Measurements from ENCODE around the gene BAZ2A.

DNA sequence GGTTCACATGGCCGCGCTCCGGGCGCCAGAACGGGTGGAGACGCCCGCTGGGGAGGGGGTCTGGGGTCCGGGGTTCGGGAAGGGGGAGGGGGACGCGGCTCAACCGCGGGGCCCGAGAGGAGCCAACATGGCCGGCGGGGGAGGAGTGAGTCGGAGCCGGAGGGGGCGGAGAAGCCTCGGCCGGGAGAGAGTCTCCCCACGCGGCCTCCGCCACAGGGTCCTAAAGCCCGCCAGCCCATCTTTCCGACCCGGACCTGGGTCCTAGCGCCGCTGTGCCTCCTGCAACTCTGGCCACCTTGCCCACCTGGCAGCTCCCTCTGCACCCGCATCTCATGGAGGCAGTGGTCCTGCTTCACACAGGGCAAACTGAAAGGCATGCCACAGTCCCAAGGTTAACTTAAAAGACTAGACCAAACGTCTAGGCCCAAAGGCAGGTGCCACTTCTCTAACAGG, at the start of gene BAZ2A:
- TF ChIP-seq POLR2A (IDR thresholded peaks at IDR 0.05; ENCODE audit: low read length) (no peak), CTCF (IDR thresholded peaks at IDR 0.05) (no peak), SMC3 (IDR thresholded peaks at IDR 0.05) (no peak; the same call in 2 of the 3 replicates), RAD21 (conservative IDR thresholded peaks at IDR 0.05 in 1 of 2, IDR thresholded peaks at IDR 0.05 in 1 of 2) (no peak), JUN (IDR thresholded peaks at IDR 0.05) (peak in 1 of 2 experiments; percentile 77; a peak in 2 of 5 replicates), NR3C1 (IDR thresholded peaks at IDR 0.05) (no peak), MAX (IDR thresholded peaks at IDR 0.05) (peak; percentile 94)
- TF ChIP-seq, protein P1, sequence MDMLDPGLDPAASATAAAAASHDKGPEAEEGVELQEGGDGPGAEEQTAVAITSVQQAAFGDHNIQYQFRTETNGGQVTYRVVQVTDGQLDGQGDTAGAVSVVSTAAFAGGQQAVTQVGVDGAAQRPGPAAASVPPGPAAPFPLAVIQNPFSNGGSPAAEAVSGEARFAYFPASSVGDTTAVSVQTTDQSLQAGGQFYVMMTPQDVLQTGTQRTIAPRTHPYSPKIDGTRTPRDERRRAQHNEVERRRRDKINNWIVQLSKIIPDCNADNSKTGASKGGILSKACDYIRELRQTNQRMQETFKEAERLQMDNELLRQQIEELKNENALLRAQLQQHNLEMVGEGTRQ (IDR thresholded peaks at IDR 0.05) = no peak

All from A549 (cell line).